NCI-H226 (cell line): Measurements from ENCODE around the gene ATP2A1.
"Not testable (repeated sequence)": the region's sequence is repeated elsewhere in the genome, so short reads cannot be mapped to it uniquely, and the experiment has no call there.

Experiments
- DNase-seq: peaks from one replicate; pipeline ENCODE4 v3.0.0-alpha.2; 2015

The ATP2A1 gene

DNA sequence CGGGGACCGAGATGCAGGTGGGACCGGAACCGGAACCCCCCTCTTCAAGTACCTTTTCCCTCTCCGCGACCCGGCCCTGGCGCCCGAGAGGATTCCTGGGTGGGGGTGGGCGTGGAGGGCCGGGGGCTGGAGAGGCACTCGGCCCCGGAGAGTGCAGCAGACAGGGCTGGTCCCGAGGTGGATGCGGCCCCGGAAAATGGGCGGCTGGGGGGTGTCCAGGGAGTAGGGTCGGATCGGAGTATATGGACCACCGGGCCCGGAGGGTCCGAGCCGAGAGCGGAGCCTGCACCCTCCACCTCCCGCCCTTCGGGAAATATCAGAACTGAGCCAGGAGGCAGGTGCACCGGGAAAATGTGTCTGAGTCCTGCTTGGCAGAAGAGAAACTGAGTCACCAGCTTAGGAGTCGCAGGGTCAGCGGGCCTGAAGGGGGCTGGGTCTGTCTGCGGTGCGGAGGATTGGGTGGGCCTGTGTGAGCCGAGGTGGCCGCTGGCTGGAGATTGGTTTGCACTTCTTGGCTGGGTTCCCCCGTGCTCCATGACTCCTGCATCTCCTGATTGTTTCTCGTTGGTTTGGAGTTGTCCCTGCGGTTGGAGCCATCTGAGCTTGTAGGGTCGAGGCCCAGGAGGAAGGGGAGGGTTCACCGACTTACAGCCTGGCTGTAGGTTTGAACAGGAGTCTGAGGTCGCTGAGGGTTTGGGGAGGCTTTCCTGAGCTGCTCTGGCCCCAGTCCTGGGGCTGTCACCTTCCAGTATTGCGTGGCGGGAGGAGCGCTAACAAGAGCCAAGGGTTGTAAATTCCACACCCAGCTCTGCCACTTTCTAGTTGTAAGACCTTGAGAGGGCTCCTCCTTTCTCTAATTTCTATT lies 14.1 kb upstream of the ATP2A1 start:
- DNase-seq, result no peak

DNA sequence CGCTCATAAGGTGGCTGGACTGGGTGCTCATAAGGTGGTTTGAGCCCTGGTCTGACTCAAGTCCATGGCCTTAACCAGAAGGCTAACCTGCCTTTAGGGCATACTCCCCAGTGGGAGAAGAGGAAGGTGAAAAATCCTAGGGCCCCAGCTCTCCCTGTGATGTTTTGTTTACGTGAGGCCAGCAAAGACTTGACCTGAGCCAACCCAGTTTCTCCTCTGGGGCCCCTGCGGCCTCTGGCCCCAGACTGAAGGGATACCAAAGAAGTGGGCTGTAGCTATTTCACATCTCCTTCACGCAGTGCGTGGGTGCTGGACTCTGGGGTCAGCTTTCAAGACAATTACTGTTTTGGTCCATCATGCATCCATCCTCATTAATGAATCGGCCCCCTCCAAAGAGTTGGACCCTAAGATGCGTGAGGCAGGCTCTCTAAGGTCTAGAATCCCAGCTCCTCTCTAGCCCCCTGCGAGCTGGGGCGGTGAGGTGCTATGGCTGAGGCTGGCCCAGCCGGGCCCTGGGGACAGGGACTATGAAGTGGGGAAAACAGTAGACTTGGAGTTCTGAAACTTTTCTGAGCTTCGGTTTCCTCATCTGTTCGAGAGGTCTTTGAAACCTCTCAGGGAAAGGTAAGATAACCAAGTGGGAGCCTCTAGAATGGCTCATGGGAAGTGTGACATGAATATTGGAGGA lies 13.1 kb upstream of the ATP2A1 start:
- no peak for DNase-seq

DNA sequence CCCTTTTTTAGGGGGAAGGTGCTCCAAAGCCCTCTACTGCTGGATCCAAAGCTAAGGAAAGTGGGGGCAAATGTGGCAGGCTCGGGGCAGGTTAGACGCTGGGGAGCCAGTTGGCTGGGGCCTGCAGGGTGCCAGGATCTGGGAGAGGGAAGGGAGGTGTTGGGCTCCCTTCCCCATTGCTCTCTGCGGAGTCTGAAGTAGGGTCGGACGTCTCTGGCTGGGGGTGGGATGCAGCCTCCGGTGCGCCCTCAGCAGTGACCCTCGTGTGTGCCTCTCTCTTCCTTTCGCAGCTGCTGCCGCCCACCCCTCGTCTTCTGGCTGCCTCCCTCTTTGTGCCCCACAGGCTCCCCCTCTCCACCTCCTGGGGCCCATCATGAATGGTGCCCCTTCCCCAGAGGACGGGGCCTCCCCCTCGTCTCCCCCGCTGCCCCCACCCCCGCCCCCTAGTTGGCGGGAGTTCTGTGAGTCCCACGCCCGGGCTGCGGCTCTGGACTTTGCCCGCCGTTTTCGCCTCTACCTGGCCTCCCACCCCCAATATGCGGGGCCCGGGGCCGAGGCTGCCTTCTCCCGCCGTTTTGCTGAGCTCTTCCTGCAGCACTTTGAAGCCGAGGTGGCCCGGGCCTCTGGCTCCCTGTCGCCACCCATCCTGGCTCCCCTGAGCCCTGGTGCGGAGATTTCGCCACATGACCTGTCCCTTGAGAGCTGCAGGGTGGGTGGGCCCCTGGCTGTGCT lies 12.4 kb upstream of the ATP2A1 start:
- DNase-seq, result no peak

DNA sequence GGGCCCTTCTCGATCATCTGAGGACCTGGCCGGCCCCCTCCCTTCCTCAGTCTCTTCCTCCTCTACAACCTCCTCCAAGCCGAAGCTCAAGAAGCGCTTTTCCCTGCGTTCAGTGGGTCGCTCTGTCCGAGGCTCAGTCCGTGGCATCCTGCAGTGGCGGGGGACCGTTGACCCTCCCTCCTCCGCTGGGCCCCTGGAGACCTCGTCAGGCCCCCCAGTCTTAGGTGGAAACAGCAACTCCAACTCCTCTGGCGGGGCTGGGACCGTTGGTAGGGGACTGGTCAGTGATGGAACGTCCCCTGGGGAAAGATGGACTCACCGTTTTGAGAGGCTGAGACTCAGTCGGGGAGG lies 11.9 kb upstream of the ATP2A1 start:
- DNase-seq, result no peak

DNA sequence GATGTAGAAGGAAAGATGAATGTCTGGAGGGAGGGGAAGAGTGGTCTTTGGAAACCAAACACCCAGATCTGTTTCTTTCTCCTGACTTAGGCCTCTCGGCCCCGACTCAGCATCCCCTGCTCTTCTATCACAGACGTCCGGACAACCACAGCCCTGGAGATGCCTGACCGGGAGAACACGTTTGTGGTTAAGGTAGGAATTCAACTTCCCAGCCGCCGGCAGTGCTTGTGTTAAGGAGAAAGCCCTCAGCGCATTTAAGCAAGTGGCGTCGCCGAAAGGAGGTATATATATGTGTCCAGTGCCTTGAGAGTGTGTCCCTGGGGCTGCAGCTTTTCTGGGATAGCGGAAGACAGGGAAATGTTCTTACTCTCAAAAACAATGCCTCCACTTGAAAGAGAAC lies 11.0 kb upstream of the ATP2A1 start:
- no peak for DNase-seq

DNA sequence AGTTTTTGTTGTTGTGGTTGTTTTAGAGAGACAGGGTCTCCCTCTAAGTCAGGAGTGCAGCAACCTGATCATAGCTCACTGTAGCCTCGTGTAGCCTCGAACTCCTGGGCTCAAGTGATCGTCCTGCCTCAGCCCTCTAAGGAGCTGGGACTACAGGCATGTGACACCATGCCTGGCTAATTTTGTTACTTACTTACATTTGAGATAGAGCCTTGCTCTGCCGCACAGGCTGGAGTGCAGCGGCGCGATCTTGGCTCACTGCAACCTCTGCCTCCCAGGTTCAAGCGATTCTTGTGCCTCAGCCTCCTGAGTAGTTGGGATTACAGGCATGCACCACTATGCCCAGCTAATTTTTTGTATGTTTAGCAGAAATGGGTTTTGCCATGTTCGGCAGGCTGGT lies 10.6 kb upstream of the ATP2A1 start:
- not testable (repeated sequence) for DNase-seq

DNA sequence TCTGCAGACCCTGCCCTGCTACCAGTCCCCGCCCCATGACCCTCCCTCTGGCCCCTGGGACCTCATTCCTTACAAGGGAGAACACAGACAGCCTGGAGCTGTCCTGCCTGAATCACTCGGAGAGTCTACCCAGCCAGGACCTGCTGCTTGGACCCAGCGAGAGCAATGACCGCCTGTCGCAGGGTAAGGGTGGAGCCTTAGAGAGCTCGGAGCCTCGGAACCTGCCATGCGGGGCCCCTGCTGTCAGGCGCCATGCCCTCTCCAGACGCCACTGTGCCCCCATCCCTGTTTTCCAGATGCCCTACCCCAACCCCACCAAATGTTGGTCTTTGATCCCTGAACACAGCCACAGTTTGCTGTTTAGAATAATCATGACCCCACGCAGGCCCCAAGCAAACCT lies 9.1 kb upstream of the ATP2A1 start:
- DNase-seq, result no peak

DNA sequence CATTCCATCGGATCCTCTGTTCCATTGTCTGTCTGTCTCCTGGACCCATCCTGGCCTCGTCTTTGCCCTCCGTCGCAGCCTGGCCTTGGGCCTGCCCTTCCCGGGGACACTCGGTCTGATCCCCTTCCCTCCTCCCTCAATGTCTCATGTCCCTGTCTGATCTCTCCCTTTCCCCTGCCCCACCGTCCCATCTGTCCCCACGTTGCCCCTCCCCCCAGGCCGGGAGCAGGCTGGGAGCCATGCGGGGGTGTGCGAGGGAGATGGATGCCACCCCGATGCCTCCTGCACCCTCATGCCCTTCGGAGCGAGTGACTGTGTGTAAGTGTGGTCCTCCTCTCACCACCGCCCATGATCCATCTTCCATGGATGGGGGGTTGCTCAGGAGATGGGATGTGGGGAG lies 5.3 kb upstream of the ATP2A1 start:
- no peak for DNase-seq

DNA sequence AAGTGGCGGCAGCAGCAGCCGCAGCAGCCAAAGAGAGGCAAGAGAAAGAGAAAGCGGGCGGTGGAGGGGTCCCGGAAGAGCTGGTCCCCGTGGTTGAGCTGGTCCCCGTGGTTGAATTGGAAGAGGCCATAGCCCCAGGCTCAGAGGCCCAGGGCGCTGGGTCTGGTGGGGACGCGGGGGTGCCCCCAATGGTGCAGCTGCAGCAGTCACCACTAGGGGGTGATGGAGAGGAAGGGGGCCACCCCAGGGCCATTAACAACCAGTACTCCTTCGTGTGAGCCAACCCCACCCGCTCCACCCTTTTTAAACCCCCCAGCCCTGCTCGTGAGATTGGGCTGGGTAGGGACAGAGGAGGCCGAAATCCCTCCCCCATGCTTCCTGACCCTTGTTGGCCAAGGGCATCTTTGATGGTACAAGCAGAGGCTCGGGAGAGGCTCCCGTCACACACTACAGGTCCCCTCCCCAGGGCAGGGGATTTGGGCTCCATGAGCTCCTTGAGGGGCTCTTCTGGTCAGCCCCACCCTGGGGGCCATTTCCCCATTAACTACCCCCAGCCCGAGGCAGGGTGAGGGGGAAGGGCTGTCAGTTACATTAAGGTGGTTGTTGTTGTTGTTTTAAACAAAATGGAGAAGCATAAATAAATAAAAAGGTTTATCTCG lies 4.6 kb upstream of the ATP2A1 start:
- no peak for DNase-seq

DNA sequence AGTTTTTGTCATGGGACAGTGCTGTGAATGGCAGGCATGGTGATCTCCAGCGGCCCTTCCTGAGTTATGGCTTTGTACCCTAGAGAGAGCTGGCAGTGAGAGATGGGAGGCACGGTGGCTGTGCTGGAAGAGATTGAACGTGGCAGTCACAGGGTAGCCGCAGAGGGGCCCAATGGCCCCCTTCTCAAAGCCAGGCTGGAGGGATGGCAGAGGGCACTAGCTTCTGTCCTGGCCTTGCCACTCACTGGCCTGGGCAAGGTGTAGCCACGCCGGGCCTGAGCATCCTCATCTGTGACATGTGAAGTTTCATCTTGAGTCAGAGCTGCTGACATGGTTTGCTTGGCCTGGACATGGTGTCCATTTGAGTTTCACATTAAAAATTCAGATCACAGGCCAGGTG lies 3.9 kb upstream of the ATP2A1 start:
- DNase-seq, result no peak

DNA sequence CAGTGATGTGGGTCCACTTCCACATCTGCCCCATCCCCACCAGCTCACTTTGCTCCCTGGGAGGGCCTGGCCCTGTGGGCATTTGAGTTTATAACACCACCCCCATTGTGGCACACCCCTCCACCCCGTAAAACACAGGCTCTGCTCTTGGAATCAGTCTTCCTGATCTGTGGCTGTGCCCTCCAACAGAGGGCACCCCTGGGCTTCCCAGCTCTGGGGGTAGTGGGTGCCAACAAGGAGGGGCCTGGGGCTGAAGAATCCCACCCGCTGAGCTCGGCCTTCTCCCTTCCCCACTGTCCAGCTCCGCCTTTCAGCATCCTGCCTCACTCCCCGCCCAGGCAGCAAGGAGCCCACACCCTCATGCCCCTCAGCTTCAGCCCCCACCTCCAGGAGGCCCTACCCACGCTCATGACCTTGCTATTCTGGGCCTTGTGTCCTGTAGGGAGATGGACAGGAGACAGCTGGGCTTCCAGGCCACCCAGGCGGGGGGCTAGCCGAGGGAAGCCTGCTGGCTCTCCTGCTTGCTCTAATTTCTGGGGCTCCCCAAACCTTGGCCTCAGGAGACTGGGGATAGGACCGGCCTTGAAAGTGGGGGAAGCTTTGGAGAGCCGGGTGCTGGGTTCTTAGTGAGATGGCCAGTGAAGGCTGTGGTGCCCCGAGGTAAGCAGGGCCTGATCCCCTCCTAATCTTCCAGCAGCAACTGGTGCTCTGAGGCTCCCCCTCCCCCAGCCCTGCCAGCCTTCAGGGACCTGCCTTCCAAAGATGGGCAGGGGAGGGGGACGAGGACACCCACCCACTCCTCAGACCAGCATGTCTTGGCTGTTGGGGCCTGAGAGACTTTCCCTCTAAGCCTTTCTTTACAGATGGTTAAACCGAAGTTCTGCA lies 2.9 kb upstream of the ATP2A1 start:
- no peak for DNase-seq

DNA sequence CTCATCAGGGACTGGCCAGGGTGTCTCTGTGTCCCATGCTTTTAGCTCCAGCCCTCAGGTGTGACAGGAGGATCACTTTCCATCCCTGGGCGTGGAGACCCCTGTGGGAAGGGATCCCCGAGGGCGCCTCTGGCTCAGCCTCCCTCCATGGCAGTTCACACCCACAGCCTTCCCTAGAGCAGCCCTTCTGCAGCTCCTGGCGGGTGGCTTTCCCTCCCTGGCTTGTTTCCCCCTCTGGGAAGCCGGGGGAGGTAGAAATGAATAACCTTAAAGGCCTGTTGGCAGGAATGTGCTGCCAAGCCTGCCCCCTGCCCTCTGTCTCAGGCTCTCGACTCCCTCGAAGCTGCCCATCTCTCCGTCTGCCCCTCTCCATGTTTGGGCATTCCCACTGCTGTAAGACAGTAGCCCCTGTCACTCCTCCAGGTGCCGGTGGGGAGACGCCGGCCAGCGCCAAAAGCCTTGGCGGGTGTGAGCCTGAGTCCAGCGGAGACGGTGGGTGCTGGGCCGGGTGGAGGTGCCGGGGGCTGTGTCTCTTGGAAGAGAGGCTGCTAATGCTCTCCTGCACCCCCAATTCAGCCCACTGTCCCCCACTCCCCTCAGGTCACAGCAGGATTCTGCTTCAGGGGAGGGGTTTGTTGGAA lies 2.1 kb upstream of the ATP2A1 start:
- DNase-seq, result peak; percentile 34

DNA sequence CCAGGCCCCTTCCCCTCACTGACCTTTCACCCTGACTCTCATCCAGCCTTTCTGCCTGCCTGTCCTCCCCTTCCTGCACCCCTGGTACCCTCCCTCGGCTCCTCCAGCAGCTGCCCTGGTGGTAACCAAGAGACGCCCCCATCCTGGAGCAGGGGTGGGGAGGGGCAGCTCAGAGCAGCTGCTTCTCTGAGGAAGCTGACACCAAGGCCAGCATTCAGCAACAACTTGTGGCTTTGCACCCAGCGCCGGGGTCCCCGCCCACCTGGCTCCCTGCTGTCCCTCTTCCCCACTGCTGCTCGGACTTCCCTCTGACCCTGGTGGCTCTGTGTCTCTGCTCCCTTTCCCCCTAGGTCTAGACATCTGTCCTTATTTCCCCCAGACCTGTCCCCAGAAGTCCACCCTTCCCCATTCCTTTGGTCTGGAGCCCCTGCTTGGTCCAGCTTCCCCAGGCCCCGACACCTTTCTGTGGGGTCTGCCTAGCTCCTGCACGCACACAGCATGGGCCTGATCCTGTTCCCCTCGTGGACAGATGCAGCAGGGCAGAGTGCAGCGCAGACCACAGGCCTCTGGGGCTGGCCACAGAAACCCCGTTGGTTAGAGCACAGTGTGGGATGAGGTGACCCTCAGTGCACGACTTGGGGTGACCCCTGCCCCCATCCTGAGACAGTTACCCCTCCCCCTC lies 1.2 kb upstream of the ATP2A1 start:
- no peak for DNase-seq

DNA sequence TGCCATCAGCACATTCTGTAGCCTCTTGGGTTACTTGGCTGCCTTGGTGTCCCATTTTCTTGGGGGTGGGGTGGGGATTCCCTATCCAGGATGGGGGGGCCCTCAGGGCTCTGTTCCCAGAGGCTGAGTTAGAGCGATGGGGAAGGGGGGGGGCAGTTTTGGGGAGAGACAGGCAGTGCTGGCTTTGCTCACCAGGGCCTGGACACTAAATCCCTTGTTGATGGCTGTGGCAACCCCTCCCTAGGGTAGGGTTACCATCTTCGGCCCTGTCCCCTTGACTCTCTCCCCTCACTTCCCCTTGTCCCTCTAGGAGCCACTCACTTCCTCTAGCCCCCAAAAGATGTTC lies 660 bp upstream of the ATP2A1 start:
- DNase-seq, result no peak

DNA sequence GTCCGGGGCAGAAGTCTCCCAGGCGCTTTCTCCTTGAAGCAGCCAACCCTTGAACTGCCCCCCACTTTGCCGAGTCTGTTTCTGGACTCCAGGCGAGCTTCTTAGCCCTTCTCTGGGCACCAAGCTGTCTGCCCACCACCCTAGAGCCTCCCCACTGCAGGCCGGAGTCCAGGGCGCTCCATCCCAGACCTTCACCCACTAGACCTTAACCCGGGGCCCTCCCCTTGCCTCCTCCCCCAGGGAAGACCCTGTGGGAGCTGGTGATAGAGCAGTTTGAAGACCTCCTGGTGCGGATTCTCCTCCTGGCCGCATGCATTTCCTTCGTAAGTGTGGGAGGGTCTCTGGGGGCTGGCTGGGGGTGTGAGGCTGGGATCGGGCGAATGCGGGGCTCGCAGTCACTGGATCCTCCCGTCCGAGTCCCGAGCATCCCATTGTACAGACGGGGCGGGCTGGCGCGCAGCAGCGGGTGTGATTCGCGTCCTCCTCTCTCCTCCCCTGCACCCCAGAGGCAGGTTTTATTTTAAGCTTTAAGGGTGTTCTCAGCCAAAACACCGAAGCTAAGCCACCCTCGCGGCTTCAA lies 1.1 kb downstream of the ATP2A1 start:
- DNase-seq, result no peak

DNA sequence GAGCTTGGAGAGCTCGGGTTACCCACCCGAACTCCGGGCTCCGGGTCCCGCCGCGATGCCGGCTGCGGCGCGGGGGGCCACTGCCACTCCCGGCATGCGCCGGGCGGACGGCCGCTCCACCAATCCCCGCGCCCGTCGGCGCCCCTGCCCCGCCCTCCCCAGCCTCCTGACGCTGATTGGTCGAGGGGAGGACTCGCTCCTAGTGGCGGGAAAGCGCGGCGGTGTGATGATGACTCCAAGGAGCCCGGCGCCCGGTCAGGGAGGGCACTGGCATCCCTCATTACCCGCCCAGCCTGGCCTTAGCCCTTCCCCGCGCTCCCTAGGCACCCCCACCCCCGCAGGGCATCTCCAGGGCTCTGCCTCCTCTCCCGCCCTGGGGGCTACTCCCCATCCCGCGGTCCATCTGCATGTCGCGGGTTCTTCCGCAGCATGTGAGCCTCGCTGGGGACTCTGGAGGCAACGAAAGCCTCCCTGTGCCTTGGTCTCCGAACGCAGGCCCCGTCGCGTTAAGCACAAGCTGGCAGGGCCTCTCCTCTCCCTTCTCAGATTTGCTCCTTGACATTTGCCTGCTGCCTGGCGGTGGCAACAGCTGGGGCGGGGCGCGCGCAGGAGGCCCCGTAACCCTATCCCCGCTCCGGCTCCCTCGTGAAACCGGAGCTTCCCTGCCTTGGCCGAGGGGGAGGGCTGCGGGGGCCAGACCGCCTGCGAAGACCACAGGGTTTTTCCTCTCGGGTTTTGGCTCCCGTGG lies 1.7 kb downstream of the ATP2A1 start:
- DNase-seq, result peak; percentile 85

DNA sequence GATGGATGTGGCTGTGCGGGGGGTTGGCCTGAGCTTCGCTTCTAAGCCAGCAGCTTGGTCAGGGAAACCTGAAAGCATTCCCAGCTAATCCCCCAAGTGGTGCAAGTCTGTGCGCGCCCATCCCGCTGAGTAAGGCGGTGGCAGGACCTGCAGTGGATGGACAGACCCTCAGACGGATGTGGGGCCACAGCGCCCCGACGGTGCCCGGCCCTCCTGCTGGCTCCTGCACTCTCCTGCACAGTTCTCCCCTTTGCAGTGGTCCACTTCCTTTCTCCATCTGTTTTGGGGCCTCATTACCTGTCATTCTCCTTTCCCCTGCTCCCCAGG lies 2.3 kb downstream of the ATP2A1 start:
- no peak for DNase-seq

DNA sequence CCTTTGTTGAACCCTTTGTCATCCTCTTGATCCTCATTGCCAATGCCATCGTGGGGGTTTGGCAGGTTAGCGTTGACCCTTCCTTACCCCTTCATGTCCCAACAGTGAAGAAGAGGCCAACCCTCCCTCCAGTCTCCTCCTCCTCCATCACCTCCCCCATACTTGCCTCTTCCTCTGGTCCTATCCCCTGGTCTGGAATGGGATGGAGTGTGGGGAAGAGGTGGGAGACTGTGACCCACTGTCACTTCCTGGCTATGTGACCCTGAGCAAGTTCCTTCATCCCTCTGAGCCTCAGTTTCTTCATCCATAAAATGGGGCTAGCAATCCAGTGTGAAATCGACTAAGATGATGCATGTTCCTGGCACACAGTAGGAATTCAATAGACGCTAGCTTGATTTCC lies 2.7 kb downstream of the ATP2A1 start:
- DNase-seq, result no peak

DNA sequence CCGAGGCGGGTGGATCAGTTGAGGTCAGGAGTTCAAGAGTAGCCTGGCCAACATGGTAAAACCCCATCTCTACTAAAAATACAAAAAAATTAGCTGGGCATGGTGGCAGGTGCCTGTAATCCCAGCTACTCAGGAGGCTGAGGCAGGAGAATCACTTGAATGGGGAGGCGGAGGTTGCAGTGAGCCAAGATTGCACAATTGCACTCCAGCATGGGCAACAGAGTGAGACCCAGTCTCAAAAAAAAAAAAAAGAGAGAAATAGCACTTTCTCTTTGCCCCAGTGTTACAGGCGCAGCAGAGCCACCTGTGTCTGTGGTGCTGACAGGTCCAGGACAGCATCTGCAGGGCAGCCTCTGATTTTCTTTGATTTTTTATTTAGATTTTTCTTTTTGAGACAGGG lies 3.3 kb downstream of the ATP2A1 start:
- DNase-seq, result not testable (repeated sequence)

DNA sequence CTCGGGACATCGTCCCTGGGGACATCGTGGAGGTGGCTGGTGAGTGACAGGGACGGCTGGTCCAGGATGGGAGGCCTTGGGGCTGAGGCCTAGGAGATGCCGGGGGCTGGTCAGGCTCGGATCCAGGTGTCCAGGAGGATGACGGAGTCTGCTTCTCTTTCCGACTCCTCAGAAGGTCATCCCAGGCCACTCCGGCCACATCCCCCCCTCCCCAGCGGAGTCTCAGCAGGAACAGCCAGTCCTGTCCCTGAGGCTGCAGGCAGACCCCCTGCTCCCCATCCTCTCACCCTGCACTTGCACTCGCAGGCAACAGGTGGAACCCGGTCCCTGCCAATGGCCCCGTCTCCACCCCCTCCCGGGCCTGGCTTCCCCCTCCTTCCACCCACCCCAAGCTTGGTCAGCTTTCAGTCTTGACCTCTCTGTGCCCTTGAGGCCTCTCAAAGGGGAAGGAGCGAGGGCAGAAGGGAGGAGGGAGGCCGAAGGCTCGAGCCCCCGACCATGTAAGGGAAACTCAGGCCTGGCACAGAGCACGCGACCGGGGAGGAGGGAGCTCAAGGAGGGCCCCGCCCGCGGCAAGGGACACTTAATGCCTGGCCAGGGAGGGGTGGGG lies 4.4 kb downstream of the ATP2A1 start:
- no peak for DNase-seq
